DOHH2 (cell line): ENCODE results near the gene WNK1.
"Not testable (repeated sequence)": the region's sequence is repeated elsewhere in the genome, so short reads cannot be mapped to it uniquely, and the experiment has no call there.

ENCODE experiments used
- H3F3A ChIP-seq: fragments of 200-600 bp; sonication (generic), shearing (Covaris generic); 2 replicates; pipeline ENCODE4 v1.6.0; 2016; ENCODE audit warnings: antibody characterized with exemption, mild to moderate bottlenecking; ENCODE audit not compliant: control insufficient read depth, insufficient read depth
- H3K27ac ChIP-seq: fragments of 200-600 bp; sonication (generic); 2 replicates; pipeline ENCODE4 v1.5.1; 2014; ENCODE audit warnings: low read depth, mild to moderate bottlenecking, low read length, moderate library complexity
- H3K27me3 ChIP-seq: fragments of 200-600 bp; sonication (generic); 2 replicates; pipeline ENCODE4 v1.6.1; 2014; ENCODE audit warnings: mild to moderate bottlenecking, low read length, mixed read lengths; ENCODE audit not compliant: control insufficient read depth
- H3K36me3 ChIP-seq: fragments of 200-600 bp; sonication (generic); 2 replicates; pipeline ENCODE4 v1.6.1; 2014; ENCODE audit warnings: mild to moderate bottlenecking, low read length, moderate library complexity, mixed read lengths; ENCODE audit not compliant: control insufficient read depth
- H3K4me1 ChIP-seq: fragments of 200-600 bp; sonication (generic); 2 replicates; pipeline ENCODE4 v1.6.1; 2014; ENCODE audit warnings: mild to moderate bottlenecking, low read length, mixed read lengths; ENCODE audit not compliant: control insufficient read depth
- H3K4me2 ChIP-seq: fragments of 200-600 bp; sonication (generic); 2 replicates; pipeline ENCODE4 v1.6.0; 2014; ENCODE audit warnings: mild to moderate bottlenecking, low read length, moderate library complexity
- H3K4me3 ChIP-seq: fragments of 200-600 bp; sonication (generic); 2 replicates; pipeline ENCODE4 v1.5.1; 2014; ENCODE audit warnings: mild to moderate bottlenecking, low read length, mixed read lengths
- H3K79me2 ChIP-seq: fragments of 200-600 bp; sonication (generic); 2 replicates; pipeline ENCODE4 v1.6.1; 2014; ENCODE audit warnings: mild to moderate bottlenecking, low read length, mixed read lengths; ENCODE audit not compliant: control insufficient read depth
- H3K9me2 ChIP-seq: fragments of 200-600 bp; sonication (generic); replicated peaks from 2 replicates; pipeline ENCODE4 v1.6.1; 2014; ENCODE audit warnings: mild to moderate bottlenecking, low read length, mixed read lengths; ENCODE audit not compliant: control insufficient read depth
- H3K9me3 ChIP-seq: fragments of 200-600 bp; sonication (generic); 2 replicates; pipeline ENCODE4 v1.6.1; 2014; ENCODE audit warnings: antibody characterized with exemption, low read length, mixed read lengths; ENCODE audit not compliant: control insufficient read depth, insufficient read depth
- H4K20me1 ChIP-seq: fragments of 200-600 bp; sonication (generic); 2 replicates; pipeline ENCODE4 v1.6.0; 2014; ENCODE audit warnings: low read depth, mild to moderate bottlenecking, antibody characterized with exemption, low read length, moderate library complexity; ENCODE audit not compliant: control insufficient read depth, insufficient read depth
- CTCF ChIP-seq: fragments of 200-600 bp; sonication (generic); IDR thresholded peaks from one replicate; pipeline ENCODE4 v1.5.1; 2014; ENCODE audit warnings: antibody characterized with exemption, mild to moderate bottlenecking, low read depth, low read length; ENCODE audit not compliant: poor library complexity, severe bottlenecking
- EZH2phosphoT487 ChIP-seq: fragments of 200-600 bp; sonication (generic); IDR thresholded peaks from 2 replicates; pipeline ENCODE4 v1.6.1; 2017; ENCODE audit warnings: borderline replicate concordance, mild to moderate bottlenecking, antibody characterized with exemption, low read length, moderate library complexity, mixed read lengths

The WNK1 gene

GRCh38 chr12:922285-922684, 169.9 kb downstream of the WNK1 start:
- Histone ChIP-seq H3F3A (peaks cover 6% of the 10 kb centered on the region; the same call in 1 of the 2 replicates), H3K4me3 (no peak overlapping the region), H3K27me3 (no peaks in the 10 kb centered on the region), H3K4me1 (no peaks in the 10 kb centered on the region), H3K27ac (no peak overlapping the region), H3K9me2 (no peaks in the 10 kb centered on the region), H3K9me3 (no peaks in the 10 kb centered on the region), H3K4me2 (no peak overlapping the region), H3K79me2 (no peaks in the 10 kb centered on the region), H3K36me3 (peaks cover 39% of the 10 kb centered on the region), H4K20me1 (no peaks in the 10 kb centered on the region)
- TF ChIP-seq EZH2phosphoT487, result no peak
- TF ChIP-seq CTCF, result no peak

GRCh38 chr12:926641-927040, 174.3 kb downstream of the WNK1 start:
- H3K36me3 ChIP-seq, result peaks cover 66% of the 10 kb centered on the region
- no peak overlapping the region for H3K27ac ChIP-seq
- H3K9me3 ChIP-seq, result no peaks in the 10 kb centered on the region
- no peak overlapping the region for H3K4me3 ChIP-seq
- no peaks in the 10 kb centered on the region for H3K4me1 ChIP-seq
- peaks cover 3% of the 10 kb centered on the region; the same call in 1 of the 2 replicates for H3F3A ChIP-seq
- no peaks in the 10 kb centered on the region for H3K9me2 ChIP-seq
- TF ChIP-seq EZH2phosphoT487 (no peak), CTCF (no peak)
- no peak overlapping the region for H3K4me2 ChIP-seq
- H3K27me3 ChIP-seq, result no peaks in the 10 kb centered on the region
- no peaks in the 10 kb centered on the region for H3K79me2 ChIP-seq
- no peaks in the 10 kb centered on the region for H4K20me1 ChIP-seq

- no peaks in the 10 kb centered on the region for H3K27me3 ChIP-seq
- no peak overlapping the region for H3K4me3 ChIP-seq
- H4K20me1 ChIP-seq, result no peaks in the 10 kb centered on the region
- peaks cover 54% of the 10 kb centered on the region for H3K36me3 ChIP-seq
- no peak overlapping the region for H3K27ac ChIP-seq
- TF ChIP-seq EZH2phosphoT487 (no peak), CTCF (no peak)
- no peaks in the 10 kb centered on the region for H3K9me2 ChIP-seq
- H3F3A ChIP-seq, result peaks cover 3% of the 10 kb centered on the region; the same call in 1 of the 2 replicates
- H3K4me1 ChIP-seq, result no peaks in the 10 kb centered on the region
- H3K4me2 ChIP-seq, result no peak overlapping the region
- no peaks in the 10 kb centered on the region for H3K9me3 ChIP-seq
- H3K79me2 ChIP-seq, result peaks cover 4% of the 10 kb centered on the region
Measured at GRCh38 chr12:931060-931459, 178.7 kb downstream of the WNK1 start.

- Histone ChIP-seq H3F3A (peaks cover 3% of the 10 kb centered on the region; the same call in 1 of the 2 replicates), H3K27ac (no peak overlapping the region), H3K4me2 (no peak overlapping the region), H3K79me2 (peaks cover 6% of the 10 kb centered on the region), H3K27me3 (no peaks in the 10 kb centered on the region), H4K20me1 (no peaks in the 10 kb centered on the region), H3K9me2 (no peaks in the 10 kb centered on the region), H3K36me3 (peaks cover 51% of the 10 kb centered on the region), H3K9me3 (no peaks in the 10 kb centered on the region), H3K4me1 (no peaks in the 10 kb centered on the region), H3K4me3 (no peak overlapping the region)
- TF ChIP-seq EZH2phosphoT487 (no peak), CTCF (no peak)
Measured at GRCh38 chr12:931591-931990, 179.2 kb downstream of the WNK1 start.

- H3K4me1 ChIP-seq, H3K4me3 ChIP-seq, H3F3A ChIP-seq, H3K9me2 ChIP-seq, H4K20me1 ChIP-seq, H3K27ac ChIP-seq, H3K27me3 ChIP-seq, H3K9me3 ChIP-seq, H3K4me2 ChIP-seq: not testable (repeated sequence)
- Histone ChIP-seq H3K36me3 (peaks cover 36% of the 10 kb centered on the region), H3K79me2 (peaks cover 46% of the 10 kb centered on the region)
Measured at GRCh38 chr12:935891-936290, 183.5 kb downstream of the WNK1 start.
